Parathyroid adenoma (tissue), 2 donors: ENCODE results near the gene HHEX.

Source experiments
- H2AFZ ChIP-seq: fragments of 300-600 bp; sonication (generic); one replicate; pipeline ENCODE4 v1.7.0; 2017; ENCODE audit warnings: antibody characterized with exemption, mild to moderate bottlenecking
- H3K27ac ChIP-seq: fragments of 300-600 bp; sonication (generic); one replicate; pipeline ENCODE4 v1.7.0; 2017
- H3K27me3 ChIP-seq: fragments of 300-600 bp; sonication (generic); one replicate; pipeline ENCODE4 v1.7.0; 2017; ENCODE audit warnings: low read length; ENCODE audit not compliant: control insufficient read depth, insufficient read depth
- H3K36me3 ChIP-seq: fragments of 300-600 bp; sonication (generic); one replicate; pipeline ENCODE4 v1.7.0; 2017; ENCODE audit warnings: low read length; ENCODE audit not compliant: control insufficient read depth, insufficient read depth
- H3K4me1 ChIP-seq: fragments of 300-600 bp; sonication (generic); one replicate; pipeline ENCODE4 v1.7.0; 2017; ENCODE audit warnings: control low read depth
- H3K4me2 ChIP-seq: fragments of 300-600 bp; sonication (generic); one replicate; pipeline ENCODE4 v1.7.0; 2017; ENCODE audit warnings: low read length
- H3K4me3 ChIP-seq: fragments of 300-600 bp; sonication (generic); one replicate; pipeline ENCODE4 v1.7.0; 2017; ENCODE audit warnings: low read depth, low read length
- H3K79me2 ChIP-seq: fragments of 300-600 bp; sonication (generic); one replicate; pipeline ENCODE4 v1.7.0; 2017; ENCODE audit warnings: control low read depth
- H3K9ac ChIP-seq: fragments of 300-600 bp; sonication (generic); one replicate; pipeline ENCODE4 v1.7.0; 2017; ENCODE audit warnings: mild to moderate bottlenecking
- H3K9me3 ChIP-seq: fragments of 300-600 bp; sonication (generic); one replicate; pipeline ENCODE4 v1.7.0; 2017; ENCODE audit warnings: low read length; ENCODE audit not compliant: control insufficient read depth
- CTCF ChIP-seq: fragments of 300-600 bp; sonication (generic); IDR thresholded peaks from one replicate; pipeline ENCODE4 v1.7.0; 2017; ENCODE audit warnings: antibody characterized with exemption, mild to moderate bottlenecking
- donor health status: primary hyperparathyroidism.

Gene HHEX

GRCh38 chr10:92719991-92720830 lies 30.5 kb downstream of the HHEX start:
- Histone ChIP-seq H3K4me3 (no peak overlapping the region), H3K4me2 (no peak overlapping the region), H3K4me1 (no peaks in the 10 kb centered on the region), H2AFZ (no peak overlapping the region), H3K9ac (no peak overlapping the region), H3K27ac (no peak overlapping the region), H3K79me2 (no peaks in the 10 kb centered on the region), H3K9me3 (no peaks in the 10 kb centered on the region), H3K36me3 (no peaks in the 10 kb centered on the region), H3K27me3 (no peaks in the 10 kb centered on the region)
- no peak for TF ChIP-seq CTCF

GRCh38 chr10:92720831-92721165 lies 31.0 kb downstream of the HHEX start:
- no peaks in the 10 kb centered on the region for H3K27me3 ChIP-seq
- H3K4me2 ChIP-seq, result no peak overlapping the region
- no peak overlapping the region for H3K4me3 ChIP-seq
- H3K27ac ChIP-seq, result no peak overlapping the region
- H3K9me3 ChIP-seq, result no peaks in the 10 kb centered on the region
- H2AFZ ChIP-seq, result no peak overlapping the region
- no peaks in the 10 kb centered on the region for H3K79me2 ChIP-seq
- H3K9ac ChIP-seq, result no peak overlapping the region
- no peaks in the 10 kb centered on the region for H3K4me1 ChIP-seq
- TF ChIP-seq CTCF, result no peak
- no peaks in the 10 kb centered on the region for H3K36me3 ChIP-seq

DNA sequence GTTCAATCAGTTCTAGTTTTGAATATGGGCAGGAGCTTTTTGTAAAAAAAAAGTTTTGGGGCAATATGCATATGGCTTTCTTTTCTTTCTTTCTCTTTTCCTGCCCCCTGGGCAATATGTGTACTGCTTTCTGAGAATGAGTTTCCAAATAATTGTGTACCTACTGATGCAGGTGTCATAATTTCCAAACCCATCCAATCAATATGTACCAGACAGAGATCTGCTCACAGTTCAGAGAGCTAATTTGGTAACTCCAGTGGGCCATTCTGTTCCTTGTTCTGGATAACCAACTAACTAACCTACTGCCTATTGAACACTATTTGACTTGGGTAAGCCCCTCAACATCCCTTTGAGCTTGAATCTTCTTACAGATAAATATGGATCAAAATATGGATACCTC lies 32.6 kb downstream of the HHEX start:
- Histone ChIP-seq H3K36me3 (no peaks in the 10 kb centered on the region), H3K9me3 (no peaks in the 10 kb centered on the region), H3K79me2 (no peaks in the 10 kb centered on the region), H3K4me1 (no peaks in the 10 kb centered on the region), H3K4me3 (no peak overlapping the region), H3K4me2 (no peak overlapping the region), H2AFZ (no peak overlapping the region), H3K27ac (no peak overlapping the region), H3K9ac (no peak overlapping the region), H3K27me3 (no peaks in the 10 kb centered on the region)
- no peak for TF ChIP-seq CTCF

GRCh38 chr10:92727141-92727540 lies 37.4 kb downstream of the HHEX start:
- no peak overlapping the region for H3K27ac ChIP-seq
- no peaks in the 10 kb centered on the region for H3K36me3 ChIP-seq
- no peaks in the 10 kb centered on the region for H3K79me2 ChIP-seq
- no peak overlapping the region for H3K4me3 ChIP-seq
- H3K9me3 ChIP-seq, result no peaks in the 10 kb centered on the region
- no peaks in the 10 kb centered on the region for H3K4me1 ChIP-seq
- no peaks in the 10 kb centered on the region for H3K27me3 ChIP-seq
- TF ChIP-seq CTCF, result no peak
- no peak overlapping the region for H2AFZ ChIP-seq
- H3K4me2 ChIP-seq, result no peak overlapping the region
- no peak overlapping the region for H3K9ac ChIP-seq

- Histone ChIP-seq H3K9me3 (no peaks in the 10 kb centered on the region), H3K27me3 (no peaks in the 10 kb centered on the region), H3K9ac (no peak overlapping the region), H3K27ac (no peak overlapping the region), H3K36me3 (no peaks in the 10 kb centered on the region), H3K4me3 (no peak overlapping the region), H3K79me2 (no peaks in the 10 kb centered on the region), H3K4me2 (no peak overlapping the region), H2AFZ (no peak overlapping the region), H3K4me1 (no peaks in the 10 kb centered on the region)
- TF ChIP-seq CTCF, result no peak
These were observed 37.8 kb downstream of the HHEX start for GRCh38 chr10:92727550-92727949.
